ENCODE results near the gene SH3GLB2. TPM values are rescaled to one million over a fixed set of nuclear protein-coding genes. Genes with fewer than 3 reads are reported as not detected.
"Not testable (repeated sequence)": the region's sequence is repeated elsewhere in the genome, so short reads cannot be mapped to it uniquely, and the experiment has no call there.

SH3GLB2 gene
- total RNA-seq, 4 donors from 2014 or later = 89.5 to 139 (median 93.7) TPM

GRCh38 chr9:128972956-128973355 is 55.2 kb downstream of the SH3GLB2 start:
- no peak for TF ChIP-seq POLR2A (IDR thresholded peaks at IDR 0.05)
- TF ChIP-seq CTCF (IDR thresholded peaks at IDR 0.05) = no peak
- Histone ChIP-seq H3K4me1 (no peaks in the 10 kb centered on the region), H3K4me3 (replicated peaks in 1 of 3) (no peak overlapping the region), H3K36me3 (peaks cover 48 to 70% of the 10 kb centered on the region in 2 donors), H3K27me3 (no peaks in the 10 kb centered on the region), H3K9me3 (no peaks in the 10 kb centered on the region), H3K27ac (no peak overlapping the region)
- DNase-seq = no peak
- WGBS, 2 donors = 90 to 92% methylated on average over 4 of the region's 4 CpGs
- intact Hi-C loops (cut with DNase I) = no loop called here

GRCh38 chr9:128969491-128969890 is 58.6 kb downstream of the SH3GLB2 start:
- no peaks in the 10 kb centered on the region for H3K27me3 ChIP-seq
- H3K4me1 ChIP-seq = no peaks in the 10 kb centered on the region
- intact Hi-C loops (cut with DNase I) = no loop called here
- TF ChIP-seq POLR2A (IDR thresholded peaks at IDR 0.05) (no peak), CTCF (IDR thresholded peaks at IDR 0.05) (no peak)
- H3K27ac ChIP-seq = no peak overlapping the region
- H3K36me3 ChIP-seq = peaks cover 43 to 51% of the 10 kb centered on the region in 2 donors
- H3K4me3 ChIP-seq (replicated peaks in 1 of 3) = no peak overlapping the region
- DNase-seq = no peak
- 94 to 96% methylated on average over 5 of the region's 5 CpGs for WGBS, 2 donors
- H3K9me3 ChIP-seq = no peaks in the 10 kb centered on the region

GRCh38 chr9:128961403-128961802 is 66.7 kb downstream of the SH3GLB2 start:
- H3K4me1 ChIP-seq; H3K27me3 ChIP-seq; H3K9me3 ChIP-seq; H3K27ac ChIP-seq; H3K4me3 ChIP-seq (replicated peaks in 1 of 3); intact Hi-C loops (cut with DNase I); DNase-seq: not testable (repeated sequence)
- 93 to 98% methylated on average over 9 of the region's 9 CpGs for WGBS, 2 donors
- peaks cover 21 to 42% of the 10 kb centered on the region in 2 donors for H3K36me3 ChIP-seq

Other genes with a start within 250 kb of the SH3GLB2 start
- gene TBC1D13, start 241.1 kb downstream of the SH3GLB2 start, total RNA-seq = 10 to 100 TPM; 18.6 to 32.1 (median 27.6) TPM
- gene ENDOG, start 209.8 kb downstream of the SH3GLB2 start, total RNA-seq = 10 to 100 TPM; 15.2 to 74.6 (median 40.1) TPM
- 10 to 100 TPM; 16.7 to 38.4 (median 27.4) TPM for gene SPOUT1, start 198.5 kb downstream of the SH3GLB2 start, total RNA-seq
- 10 to 100 TPM in 3 of 4 donors, 1 to 10 TPM in 1; 5.8 to 12.6 (median 12.3) TPM for gene KYAT1, start 146.4 kb downstream of the SH3GLB2 start, total RNA-seq
- 10 to 100 TPM; 56.3 to 65.6 (median 61.5) TPM for gene LRRC8A, start 146.2 kb downstream of the SH3GLB2 start, total RNA-seq
- 10 to 100 TPM; 10.1 to 65.3 (median 39.4) TPM for gene PHYHD1, start 107.3 kb downstream of the SH3GLB2 start, total RNA-seq
- 10 to 100 TPM; 21.1 to 25.2 (median 22.2) TPM for gene DOLK, start 80.7 kb downstream of the SH3GLB2 start, total RNA-seq
- 10 to 100 TPM; 27.1 to 78.2 (median 35.8) TPM for gene NUP188, start 80.6 kb downstream of the SH3GLB2 start, total RNA-seq
- 10 to 100 TPM; 23.9 to 78.8 (median 50.0) TPM for gene MIGA2, start 8.3 kb upstream of the SH3GLB2 start, total RNA-seq
- 10 to 100 TPM in 1 of 4 donors, 1 to 10 TPM in 3; 6.0 to 10.9 (median 8.3) TPM for gene DOLPP1, start 52.8 kb upstream of the SH3GLB2 start, total RNA-seq
- gene CRAT, start 82.5 kb upstream of the SH3GLB2 start, total RNA-seq = 10 to 100 TPM; 44.0 to 59.0 (median 54.1) TPM
- 100 to 1,000 TPM in 2 of 4 donors, 10 to 100 TPM in 2; 45.0 to 117 (median 89.5) TPM for gene PTPA, start 83.1 kb upstream of the SH3GLB2 start, total RNA-seq
- 10 to 100 TPM in 3 of 4 donors, 1 to 10 TPM in 1; 7.8 to 20.2 (median 12.6) TPM for gene IER5L, start 149.9 kb upstream of the SH3GLB2 start, total RNA-seq